HG02870 (cell line): ENCODE data around the gene NFX1.

Experiments
- ATAC-seq: cut with Tn5 transposase; IDR thresholded peaks from one replicate; pipeline ENCODE4 v1.9.1; 2021; ENCODE audit warnings: mild to moderate bottlenecking, moderate library complexity; ENCODE audit not compliant: unreplicated experiment

NFX1 gene

GRCh38 chr9:33290247-33291030 lies at the start of gene NFX1:
NFX1 (plus strand) TSS chr9:33290516; CDS start chr9:33290573, 57 bp downstream.
- ATAC-seq = peak; percentile 80

- no peak for ATAC-seq
Measured at GRCh38 chr9:33241298-33241697, 49.0 kb upstream of the NFX1 start.

GRCh38 chr9:33242609-33243134 lies 47.6 kb upstream of the NFX1 start:
- no peak for ATAC-seq

GRCh38 chr9:33244137-33244784 lies 46.1 kb upstream of the NFX1 start:
- no peak for ATAC-seq

- no peak for ATAC-seq
Measured at GRCh38 chr9:33245341-33245740, 45.0 kb upstream of the NFX1 start.

GRCh38 chr9:33246269-33246860 lies 44.0 kb upstream of the NFX1 start:
- no peak for ATAC-seq

GRCh38 chr9:33248606-33249005 lies 41.7 kb upstream of the NFX1 start:
- ATAC-seq = no peak

GRCh38 chr9:33249087-33249658 lies 41.1 kb upstream of the NFX1 start:
- no peak for ATAC-seq

- ATAC-seq = peak; percentile 37
Measured at GRCh38 chr9:33249983-33250382, 40.3 kb upstream of the NFX1 start.

GRCh38 chr9:33250458-33250995 lies 39.8 kb upstream of the NFX1 start:
- no peak for ATAC-seq

GRCh38 chr9:33254211-33254610 lies 36.1 kb upstream of the NFX1 start:
- ATAC-seq = no peak

- no peak for ATAC-seq
Measured at GRCh38 chr9:33255014-33255413, 35.3 kb upstream of the NFX1 start.

- no peak for ATAC-seq
Measured at GRCh38 chr9:33255471-33255870, 34.8 kb upstream of the NFX1 start.

GRCh38 chr9:33256236-33256635 lies 34.1 kb upstream of the NFX1 start:
- ATAC-seq = no peak

- no peak for ATAC-seq
Measured at GRCh38 chr9:33257276-33257675, 33.0 kb upstream of the NFX1 start.

GRCh38 chr9:33260372-33260771 lies 29.9 kb upstream of the NFX1 start:
- no peak for ATAC-seq

GRCh38 chr9:33263131-33264002 lies 26.9 kb upstream of the NFX1 start:
- ATAC-seq = no peak

GRCh38 chr9:33264003-33264472 lies 26.3 kb upstream of the NFX1 start:
- ATAC-seq = peak; percentile 28

GRCh38 chr9:33264473-33265177 lies 25.7 kb upstream of the NFX1 start, which contains the start of the genes BAG1 and CHMP5:
BAG1 (minus strand) TSS chr9:33264708.
CHMP5 (plus strand) TSS chr9:33265049; CDS start chr9:33265079, 30 bp downstream.
- peak; percentile 87 for ATAC-seq
